GM23248 (cell line): ENCODE results near the gene TP53INP2. TPM values are rescaled to one million over a fixed set of nuclear protein-coding genes. Genes with fewer than 3 reads are reported as not detected.
"Not testable (repeated sequence)": the region's sequence is repeated elsewhere in the genome, so short reads cannot be mapped to it uniquely, and the experiment has no call there.

ENCODE experiments used
- DNase-seq: peaks from one replicate; pipeline ENCODE4 v3.0.0-alpha.2; 2015
- H2AFZ ChIP-seq: fragments of 200-600 bp; sonication (generic); 2 replicates; pipeline ENCODE4 v1.6.1; 2016; ENCODE audit warnings: antibody characterized with exemption
- H3F3A ChIP-seq: fragments of 200-600 bp; sonication (generic); 2 replicates; pipeline ENCODE4 v1.6.1; 2016; ENCODE audit warnings: mild to moderate bottlenecking, antibody characterized with exemption, mixed run types; ENCODE audit not compliant: insufficient read depth
- H3K27ac ChIP-seq: fragments of 200-600 bp; sonication (generic); 2 replicates; pipeline ENCODE4 v1.5.1; 2016; ENCODE audit warnings: mild to moderate bottlenecking
- H3K27me3 ChIP-seq: fragments of 200-600 bp; sonication (generic); replicated peaks from 2 replicates; pipeline ENCODE4 v1.6.1; 2016; ENCODE audit warnings: mild to moderate bottlenecking; ENCODE audit not compliant: insufficient read depth
- H3K36me3 ChIP-seq: fragments of 200-600 bp; sonication (generic); 2 replicates; pipeline ENCODE4 v1.6.1; 2016; ENCODE audit warnings: low read depth, mild to moderate bottlenecking
- H3K4me1 ChIP-seq: fragments of 200-600 bp; sonication (generic); 2 replicates; pipeline ENCODE4 v1.6.1; 2016; ENCODE audit warnings: mild to moderate bottlenecking; ENCODE audit not compliant: insufficient read depth
- H3K4me2 ChIP-seq: fragments of 200-600 bp; sonication (generic); one replicate; pipeline ENCODE4 v1.6.1; 2016; ENCODE audit warnings: mild to moderate bottlenecking; ENCODE audit not compliant: unreplicated experiment
- H3K4me3 ChIP-seq: fragments of 200-600 bp; sonication (generic); 2 replicates; pipeline ENCODE4 v1.5.1; 2016; ENCODE audit warnings: mild to moderate bottlenecking
- H3K79me2 ChIP-seq: fragments of 200-600 bp; sonication (generic); 2 replicates; pipeline ENCODE4 v1.6.1; 2016; ENCODE audit warnings: mild to moderate bottlenecking; ENCODE audit not compliant: insufficient read depth
- H3K9ac ChIP-seq: fragments of 200-600 bp; sonication (generic); 2 replicates; pipeline ENCODE4 v1.6.1; 2016; ENCODE audit warnings: mild to moderate bottlenecking
- H3K9me2 ChIP-seq: fragments of 200-600 bp; sonication (generic); 2 replicates; pipeline ENCODE4 v1.6.1; 2016; ENCODE audit warnings: mixed run types, mild to moderate bottlenecking, moderate library complexity; ENCODE audit not compliant: insufficient read depth
- H3K9me3 ChIP-seq: fragments of 200-600 bp; sonication (generic); one replicate; pipeline ENCODE4 v1.6.1; 2017; ENCODE audit warnings: low read depth
- H4K20me1 ChIP-seq: fragments of 200-600 bp; sonication (generic); 2 replicates; pipeline ENCODE4 v1.6.0; 2016; ENCODE audit not compliant: insufficient read depth
- EZH2 ChIP-seq: fragments of 200-600 bp; sonication (generic); IDR thresholded peaks from 2 replicates; pipeline ENCODE4 v1.6.1; 2018; ENCODE audit warnings: antibody characterized with exemption, mild to moderate bottlenecking; ENCODE audit not compliant: insufficient read depth, poor library complexity, severe bottlenecking
- EZH2phosphoT487 ChIP-seq: fragments of 200-600 bp; sonication (generic); IDR thresholded peaks from 2 replicates; pipeline ENCODE4 v1.6.1; 2018; ENCODE audit warnings: antibody characterized with exemption, moderate library complexity, mild to moderate bottlenecking, low read depth; ENCODE audit not compliant: insufficient read depth
- WGBS, 2 experiments: methylation state at CpG; one replicate each; pipeline ENCODE4 v1.1.6; 2015 to 2017; ENCODE audit warnings: low lambda C conversion rate in 2 of 2, low coverage in 1 of 2; ENCODE audit errors: missing lambda C conversion rate in 2 of 2; 5-methylcytosine and 5-hydroxymethylcytosine counted together
- in situ Hi-C: fragments of 300-500 bp; cut with MboI; formaldehyde crosslinking; loops from 2 replicates; pipeline ENCODE4 v1.15.0; 2020
- polyA plus RNA-seq: library from polyadenylated mRNA; unstranded; fragments of >200 nt; fragmentation: Nextera tagmentation; extraction: Ambion mirVana; gene quantifications from 2 replicates; pipeline ENCODE4 v1.2.1, GENCODE V29; 2016
- total RNA-seq: library from RNA; depleted of rRNA; stranded (reverse); fragments of >200 nt; shearing (Covaris generic); gene quantifications from 2 replicates; pipeline ENCODE4 v1.2.3, GENCODE V29; 2014; rRNA removed

The TP53INP2 gene
- total RNA-seq, result 2.4 and 3.9 TPM in 2 replicates
- polyA plus RNA-seq, result 4.4 and 4.9 TPM in 2 replicates

- no peak for TF ChIP-seq EZH2
- TF ChIP-seq EZH2phosphoT487, result no peak
- in situ Hi-C loops, result loop anchor here (25.0 kb wide), 1 partner anchor 392 kb away; the partner anchor contains the start of gene AHCY
Measured at GRCh38 chr20:34704177-34705007, at the start of gene TP53INP2. TP53INP2 (plus strand) TSS chr20:34704344; CDS start chr20:34708740, 4,396 bp downstream.

GRCh38 chr20:34658654-34659053 is 45.5 kb upstream of the TP53INP2 start:
- H3K9me3 ChIP-seq, H3K9me2 ChIP-seq, H3K4me2 ChIP-seq, H4K20me1 ChIP-seq, H3K36me3 ChIP-seq, H3K4me1 ChIP-seq, H3F3A ChIP-seq, H3K27ac ChIP-seq, H2AFZ ChIP-seq, in situ Hi-C loops, H3K9ac ChIP-seq, H3K27me3 ChIP-seq, H3K79me2 ChIP-seq, H3K4me3 ChIP-seq, DNase-seq: not testable (repeated sequence)
- WGBS, 2 experiments, result 97% methylated on average over 17 of the region's 31 CpGs; no CpG with 5 or more reads in 1 of the 2 experiments

More at GRCh38 chr20:34704177-34705007, at the start of gene TP53INP2:
- H3K27me3 ChIP-seq, result no peaks in the 10 kb centered on the region
- no peaks in the 10 kb centered on the region for H4K20me1 ChIP-seq
- peaks cover 9% of the 10 kb centered on the region; the same call in 1 of the 2 replicates for H3F3A ChIP-seq
- peak within 1 kb of the TSS; percentile 88 for H3K4me3 ChIP-seq
- H2AFZ ChIP-seq, result peak within 1 kb of the TSS; percentile 88
- H3K9me2 ChIP-seq, result no peaks in the 10 kb centered on the region
- H3K4me2 ChIP-seq, result peak within 1 kb of the TSS; percentile 94
- peak within 1 kb of the TSS; percentile 100 for H3K9ac ChIP-seq
- WGBS, 2 experiments, result 0 to 1% methylated on average over 44 to 72 of the region's 82 CpGs
- no peaks in the 10 kb centered on the region for H3K9me3 ChIP-seq
- peak; percentile 98 for DNase-seq
- peak within 1 kb of the TSS; percentile 95 for H3K27ac ChIP-seq
- peaks cover 15% of the 10 kb centered on the region for H3K4me1 ChIP-seq
- no peaks in the 10 kb centered on the region for H3K79me2 ChIP-seq
- H3K36me3 ChIP-seq, result no peaks in the 10 kb centered on the region

- H3K27me3 ChIP-seq, in situ Hi-C loops, H3K36me3 ChIP-seq, H3F3A ChIP-seq, H3K4me1 ChIP-seq, H3K9me2 ChIP-seq, H3K9ac ChIP-seq, H3K4me3 ChIP-seq, H3K4me2 ChIP-seq, H2AFZ ChIP-seq, H3K79me2 ChIP-seq, H3K9me3 ChIP-seq, H4K20me1 ChIP-seq, H3K27ac ChIP-seq: not testable (repeated sequence)
- 74 to 79% methylated on average over 5 of the region's 5 CpGs for WGBS, 2 experiments
- peak; percentile 8 for DNase-seq
Measured at GRCh38 chr20:34661811-34662210, 42.3 kb upstream of the TP53INP2 start.

- in situ Hi-C loops, result no loop called here
- 96 to 97% methylated on average over 5 of the region's 5 CpGs for WGBS, 2 experiments
Measured at GRCh38 chr20:34663213-34663943, 40.8 kb upstream of the TP53INP2 start.

GRCh38 chr20:34664751-34665150 is 39.4 kb upstream of the TP53INP2 start:
- H3K9ac ChIP-seq, in situ Hi-C loops, H2AFZ ChIP-seq, DNase-seq, H3K79me2 ChIP-seq, H3K4me1 ChIP-seq, H3K9me3 ChIP-seq, H3K4me2 ChIP-seq, H3K4me3 ChIP-seq, H3K27ac ChIP-seq, H3K9me2 ChIP-seq, H3F3A ChIP-seq, H4K20me1 ChIP-seq, H3K36me3 ChIP-seq, H3K27me3 ChIP-seq: not testable (repeated sequence)
- WGBS, 2 experiments, result 90 to 97% methylated on average over 7 of the region's 7 CpGs

More at GRCh38 chr20:34663213-34663943, 40.8 kb upstream of the TP53INP2 start:
- H3K79me2 ChIP-seq, result peaks cover 5% of the 10 kb centered on the region; the same call in 1 of the 2 replicates
- no peaks in the 10 kb centered on the region for H3F3A ChIP-seq
- no peaks in the 10 kb centered on the region for H4K20me1 ChIP-seq
- no peak overlapping the region for H3K9ac ChIP-seq
- H3K4me2 ChIP-seq, result no peak overlapping the region
- H3K9me2 ChIP-seq, result no peaks in the 10 kb centered on the region
- no peak overlapping the region for H3K27ac ChIP-seq
- no peak for TF ChIP-seq EZH2
- TF ChIP-seq EZH2phosphoT487, result no peak
- H3K4me3 ChIP-seq, result no peak overlapping the region
- H3K36me3 ChIP-seq, result no peaks in the 10 kb centered on the region
- no peaks in the 10 kb centered on the region for H3K9me3 ChIP-seq
- no peak for DNase-seq
- no peak overlapping the region for H2AFZ ChIP-seq
- no peaks in the 10 kb centered on the region for H3K4me1 ChIP-seq
- no peaks in the 10 kb centered on the region for H3K27me3 ChIP-seq
